GM12878 (cell line): ENCODE measurements around the gene LAMP1. TPM values are rescaled to one million over a fixed set of nuclear protein-coding genes. Genes with fewer than 3 reads are reported as not detected.

Source experiments
- ATAC-seq: fragments of 200-7000 bp; cut with Tn5 transposase; 3 replicates; pipeline ENCODE4 v1.9.1; 2020; ENCODE audit warnings: mild to moderate bottlenecking, moderate library complexity
- BruUV-seq: library from RNA; stranded (reverse); fragments of 400-500 nt; replicated peaks from 2 replicates; lab custom pipeline; 2021; lab: Mats Ljungman, UMichigan
- CTCF ChIA-PET: fragments of 300-600 bp; sonication (Branson Sonifier 250); formaldehyde crosslinking; extraction: SDS; loops from one replicate; lab custom pipeline; 2021; ENCODE audit warnings: inconsistent platforms; lab: Yijun Ruan, JAX
- POLR2A ChIA-PET: fragments of 350-600 bp; formaldehyde crosslinking; extraction: SDS; loops from one replicate; lab custom pipeline; 2021; ENCODE audit warnings: inconsistent platforms; lab: Charles Lee
- RAD21 ChIA-PET: fragments of 300-600 bp; sonication (Branson Sonifier 250); formaldehyde crosslinking; loops from one replicate; lab custom pipeline; 2023; ENCODE audit warnings: antibody characterized with exemption; ENCODE audit not compliant: unreplicated experiment; lab: Charles Lee
- SMC1A ChIA-PET: fragments of 300-600 bp; sonication (Branson Sonifier 250); formaldehyde crosslinking; loops from one replicate; lab custom pipeline; 2023; ENCODE audit not compliant: unreplicated experiment, uncharacterized antibody; lab: Charles Lee
- DNase-seq: peaks from one replicate; pipeline ENCODE4 v3.0.0-alpha.2; 2011; ENCODE audit warnings: low read depth, low spot score
- FAIRE-seq: peaks from 3 replicates; lab custom pipeline; 2011; peaks lifted over from hg19 to GRCh38; lab: Jason Lieb, UNC
- H2AFZ ChIP-seq: 2 replicates; pipeline ENCODE4 v1.6.0; 2011; ENCODE audit warnings: low read depth, low read length, control low read depth; ENCODE audit not compliant: control insufficient read depth
- H3K27ac ChIP-seq: 2 replicates; pipeline ENCODE4 v1.5.1; 2011; ENCODE audit warnings: control low read depth; ENCODE audit not compliant: control insufficient read depth, insufficient read depth
- H3K27me3 ChIP-seq, 2 experiments: replicated peaks in 1 of 2; 2 replicates each; pipeline versions ENCODE4 v1.6.0 to v1.6.1; 2011; ENCODE audit warnings: low read length in 1 of 2; ENCODE audit not compliant: control insufficient read depth in 2 of 2, insufficient read depth in 2 of 2
- H3K36me3 ChIP-seq, 2 experiments: 2 replicates each; pipeline ENCODE4 v1.5.1; 2011; ENCODE audit warnings: low read length in 1 of 2; ENCODE audit not compliant: control insufficient read depth in 2 of 2, insufficient read depth in 2 of 2
- H3K4me1 ChIP-seq: 2 replicates; pipeline ENCODE4 v1.6.1; 2011; ENCODE audit warnings: mild to moderate bottlenecking, low read length, moderate library complexity, mixed read lengths; ENCODE audit not compliant: control insufficient read depth, insufficient read depth
- H3K4me2 ChIP-seq: 2 replicates; pipeline ENCODE4 v1.6.0; 2011; ENCODE audit warnings: control low read depth; ENCODE audit not compliant: control insufficient read depth, insufficient read depth
- H3K4me3 ChIP-seq: fragments of 200-600 bp; sonication (generic); 2 replicates; pipeline ENCODE4 v1.5.1; 2016
- H3K79me2 ChIP-seq: 2 replicates; pipeline ENCODE4 v1.6.0; 2011; ENCODE audit warnings: low read length; ENCODE audit not compliant: control insufficient read depth, insufficient read depth
- H3K9ac ChIP-seq: 2 replicates; pipeline ENCODE4 v1.8.0; 2011; ENCODE audit warnings: low read length, control low read depth, mixed read lengths; ENCODE audit not compliant: control insufficient read depth, insufficient read depth
- H3K9me3 ChIP-seq: replicated peaks from 3 replicates; pipeline ENCODE4 v1.5.1; 2011; ENCODE audit warnings: mild to moderate bottlenecking, low read length; ENCODE audit not compliant: control insufficient read depth, insufficient read depth
- H4K20me1 ChIP-seq: 2 replicates; pipeline ENCODE4 v1.6.0; 2011; ENCODE audit not compliant: control insufficient read depth, insufficient read depth
- BHLHE40 ChIP-seq, 2 experiments: fragments of 450-650 bp in 1 of 2; IDR thresholded peaks; 2 replicates each; pipeline ENCODE4 v1.6.1; 2011 to 2017; ENCODE audit warnings: low read depth in 2 of 2, borderline replicate concordance in 1 of 2, improper control_type of control experiment in 1 of 2, low read length in 1 of 2, mild to moderate bottlenecking in 1 of 2
- BMI1 ChIP-seq: fragments of 450-650 bp; IDR thresholded peaks from 2 replicates; pipeline ENCODE4 v1.6.1; 2016; ENCODE audit warnings: mild to moderate bottlenecking, moderate library complexity, borderline replicate concordance
- CHD1 ChIP-seq: IDR thresholded peaks from 2 replicates; pipeline ENCODE4 v1.6.1; 2012; ENCODE audit warnings: low read depth, low read length, improper control_type of control experiment
- CREB1 ChIP-seq: IDR thresholded peaks from 2 replicates; pipeline ENCODE4 v1.6.1; 2012; ENCODE audit warnings: low read depth, mild to moderate bottlenecking, inconsistent platforms
- MXI1 ChIP-seq: fragments of 150-350 bp; IDR thresholded peaks from 2 replicates; pipeline ENCODE4 v1.6.1; 2011; ENCODE audit warnings: low read depth, mild to moderate bottlenecking, inconsistent platforms, low read length, improper control_type of control experiment
- MYC ChIP-seq: IDR thresholded peaks from 2 replicates; pipeline ENCODE4 v1.6.1; 2011; ENCODE audit warnings: mild to moderate bottlenecking, low read length, moderate library complexity, inconsistent platforms; ENCODE audit not compliant: insufficient read depth, insufficient replicate concordance, insufficient read length, severe bottlenecking
- RCOR1 ChIP-seq: conservative IDR thresholded peaks from 2 replicates; pipeline ENCODE4 v1.6.1; 2012; ENCODE audit warnings: low read depth, low read length, improper control_type of control experiment
- RUNX3 ChIP-seq: IDR thresholded peaks from 2 replicates; pipeline ENCODE4 v1.6.1; 2012; ENCODE audit warnings: low read length, inconsistent platforms
- SREBF1 ChIP-seq: IDR thresholded peaks from 2 replicates; pipeline ENCODE4 v1.6.1; 2012; ENCODE audit warnings: mild to moderate bottlenecking, low read length
- WRNIP1 ChIP-seq: IDR thresholded peaks from 2 replicates; pipeline ENCODE4 v1.6.1; 2011; ENCODE audit warnings: low read depth, low read length, improper control_type of control experiment, borderline replicate concordance
- ZNF24 ChIP-seq: fragments of 450-650 bp; IDR thresholded peaks from 2 replicates; pipeline ENCODE4 v1.6.1; 2017; ENCODE audit warnings: antibody characterized with exemption, mild to moderate bottlenecking
- WGBS: methylation state at CpG from one replicate; pipeline ENCODE4 v1.1.6; 2016; ENCODE audit warnings: low lambda C conversion rate; ENCODE audit not compliant: insufficient replicate concordance, insufficient coverage; ENCODE audit errors: missing lambda C conversion rate; 5-methylcytosine and 5-hydroxymethylcytosine counted together
- in situ Hi-C: fragments of 300-500 bp; cut with MboI; formaldehyde crosslinking; loops from 9 replicates; pipeline ENCODE4 v1.14.3; 2018; ENCODE audit warnings: mixed read lengths
- intact Hi-C: fragments of 100-400 bp; cut with micrococcal nuclease; formaldehyde crosslinking; loops from one replicate; pipeline ENCODE4 v1.14.2; 2022; ENCODE audit not compliant: unreplicated experiment
- polyA plus RNA-seq, 11 experiments: library from polyadenylated mRNA; depleted of rRNA in 4 of 11; unstranded in 6 of 11; stranded (reverse) in 5 of 11; fragments of >200 nt; fragmentation: Nextera tagmentation in 4 of 11; fragmentation: Illumina TruSeq in 1 of 11; extraction: Ambion mirVana in 4 of 11; extraction: Trizol in 1 of 11; gene quantifications; 1 replicate in 1 of 11; 2 replicates in 10 of 11; pipeline versions ENCODE4 v1.2.1 to v1.2.3, GENCODE V29; 2011 to 2016; ENCODE audit warnings: inconsistent platforms in 2 of 11, missing spikeins in 2 of 11, low read depth in 1 of 11
- total RNA-seq, 4 experiments: library from RNA; depleted of rRNA in 3 of 4; stranded (reverse); fragments of >200 nt in 3 of 4; fragmentation: Illumina TruSeq in 1 of 4; extraction: Trizol in 1 of 4; gene quantifications; 2 replicates each; pipeline versions ENCODE4 v1.2.1 to v1.2.3, GENCODE V29; 2013 to 2021
- TF ChIP-seq, protein P1 (sequence below): IDR thresholded peaks from 2 replicates; pipeline ENCODE4 v1.6.1; 2012; ENCODE audit warnings: low read length, inconsistent platforms
- TF ChIP-seq, protein P2 (sequence below): fragments of 150-350 bp; IDR thresholded peaks from 2 replicates; pipeline ENCODE4 v1.6.1; 2016; ENCODE audit warnings: low read depth, low read length
- TF ChIP-seq, protein P3 (sequence below): IDR thresholded peaks from 2 replicates; pipeline ENCODE4 v1.6.1; 2012; ENCODE audit warnings: low read depth, low read length, improper control_type of control experiment

LAMP1 gene
- total and polyA plus RNA-seq, 10 of the 15 experiments (the other 5 are each of a cell fraction or from before 2014, with no cell fraction given), result 2.5 to 83.0 (median 32.7) TPM

DNA sequence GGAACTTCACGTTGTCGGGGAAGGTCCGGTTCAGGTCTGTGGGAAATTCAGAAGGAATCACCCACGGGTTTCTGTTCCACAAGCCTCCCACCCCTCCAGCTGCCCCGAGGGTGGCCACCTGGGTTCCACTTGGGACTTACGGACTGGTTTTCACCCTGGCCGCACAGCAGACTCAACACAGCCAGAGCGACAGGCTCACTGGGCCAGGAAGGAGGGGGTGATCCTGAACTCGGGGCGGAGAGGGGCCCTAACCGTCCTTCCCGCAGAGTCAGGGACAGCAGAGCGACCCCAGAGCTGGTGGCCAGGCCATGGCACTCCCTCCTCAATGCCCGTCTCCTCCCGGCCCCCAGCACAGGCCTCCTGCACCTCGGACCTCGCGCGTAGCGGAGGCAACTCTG is 53.9 kb downstream of the LAMP1 start:
- SMC1A ChIA-PET, result no interaction called here
- no peak overlapping the region for H2AFZ ChIP-seq

DNA sequence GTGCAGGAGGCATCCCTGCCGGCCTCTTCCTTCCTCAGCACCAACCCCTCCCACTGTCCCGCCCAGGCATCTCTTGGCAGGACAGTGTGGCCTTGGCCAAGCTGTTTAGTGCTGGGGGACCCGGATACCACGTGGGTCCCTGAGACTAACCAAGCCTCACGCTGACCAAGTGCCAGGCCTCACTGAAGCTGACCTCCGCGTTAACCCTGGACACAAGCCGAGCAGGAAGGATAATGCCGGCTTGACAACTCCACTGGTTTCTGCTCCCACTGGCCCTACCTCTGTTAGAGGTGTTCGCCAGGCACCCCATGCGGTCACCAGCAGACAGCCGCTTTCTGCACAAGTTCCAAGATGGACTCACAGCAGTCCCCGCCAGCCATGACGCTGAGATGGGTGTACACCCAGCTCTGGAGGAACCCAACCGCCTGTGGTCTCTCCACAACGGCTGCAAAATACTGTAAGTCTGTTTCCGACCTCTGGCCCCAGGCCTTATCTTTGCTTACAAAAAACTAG is 54.5 kb downstream of the LAMP1 start:
- CTCF ChIA-PET, result no interaction called here
- Histone ChIP-seq H3K36me3 (no peaks in the 10 kb centered on the region), H3K9me3 (no peaks in the 10 kb centered on the region; the same call in 2 of the 3 replicates), H3K27me3 (no peaks in the 10 kb centered on the region), H3K4me2 (no peak overlapping the region), H3K27ac (no peak overlapping the region), H3K9ac (no peak overlapping the region), H2AFZ (no peak overlapping the region), H4K20me1 (no peaks in the 10 kb centered on the region), H3K4me1 (no peaks in the 10 kb centered on the region), H3K79me2 (no peaks in the 10 kb centered on the region), H3K4me3 (no peak overlapping the region)
- intact Hi-C loops, result no loop called here
- SMC1A ChIA-PET, result interaction anchor here (0.5 kb wide), 1 partner anchor 27 kb away, joined by 3 read pairs; no protein-coding TSS in a partner anchor
- 37% methylated on average over 17 of the region's 17 CpGs for WGBS
- DNase-seq (no peak), FAIRE-seq (no peak), ATAC-seq (no peak)
- POLR2A ChIA-PET, result no interaction called here
- no TSS peak for BruUV-seq
- RAD21 ChIA-PET, result no interaction called here
- in situ Hi-C loops, result no loop called here
- TF ChIP-seq, protein P1, sequence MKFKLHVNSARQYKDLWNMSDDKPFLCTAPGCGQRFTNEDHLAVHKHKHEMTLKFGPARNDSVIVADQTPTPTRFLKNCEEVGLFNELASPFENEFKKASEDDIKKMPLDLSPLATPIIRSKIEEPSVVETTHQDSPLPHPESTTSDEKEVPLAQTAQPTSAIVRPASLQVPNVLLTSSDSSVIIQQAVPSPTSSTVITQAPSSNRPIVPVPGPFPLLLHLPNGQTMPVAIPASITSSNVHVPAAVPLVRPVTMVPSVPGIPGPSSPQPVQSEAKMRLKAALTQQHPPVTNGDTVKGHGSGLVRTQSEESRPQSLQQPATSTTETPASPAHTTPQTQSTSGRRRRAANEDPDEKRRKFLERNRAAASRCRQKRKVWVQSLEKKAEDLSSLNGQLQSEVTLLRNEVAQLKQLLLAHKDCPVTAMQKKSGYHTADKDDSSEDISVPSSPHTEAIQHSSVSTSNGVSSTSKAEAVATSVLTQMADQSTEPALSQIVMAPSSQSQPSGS, result no peak
- TF ChIP-seq RCOR1 (no peak), RUNX3 (no peak), MXI1 (no peak), CHD1 (no peak), CREB1 (no peak)
- TF ChIP-seq, protein P2, sequence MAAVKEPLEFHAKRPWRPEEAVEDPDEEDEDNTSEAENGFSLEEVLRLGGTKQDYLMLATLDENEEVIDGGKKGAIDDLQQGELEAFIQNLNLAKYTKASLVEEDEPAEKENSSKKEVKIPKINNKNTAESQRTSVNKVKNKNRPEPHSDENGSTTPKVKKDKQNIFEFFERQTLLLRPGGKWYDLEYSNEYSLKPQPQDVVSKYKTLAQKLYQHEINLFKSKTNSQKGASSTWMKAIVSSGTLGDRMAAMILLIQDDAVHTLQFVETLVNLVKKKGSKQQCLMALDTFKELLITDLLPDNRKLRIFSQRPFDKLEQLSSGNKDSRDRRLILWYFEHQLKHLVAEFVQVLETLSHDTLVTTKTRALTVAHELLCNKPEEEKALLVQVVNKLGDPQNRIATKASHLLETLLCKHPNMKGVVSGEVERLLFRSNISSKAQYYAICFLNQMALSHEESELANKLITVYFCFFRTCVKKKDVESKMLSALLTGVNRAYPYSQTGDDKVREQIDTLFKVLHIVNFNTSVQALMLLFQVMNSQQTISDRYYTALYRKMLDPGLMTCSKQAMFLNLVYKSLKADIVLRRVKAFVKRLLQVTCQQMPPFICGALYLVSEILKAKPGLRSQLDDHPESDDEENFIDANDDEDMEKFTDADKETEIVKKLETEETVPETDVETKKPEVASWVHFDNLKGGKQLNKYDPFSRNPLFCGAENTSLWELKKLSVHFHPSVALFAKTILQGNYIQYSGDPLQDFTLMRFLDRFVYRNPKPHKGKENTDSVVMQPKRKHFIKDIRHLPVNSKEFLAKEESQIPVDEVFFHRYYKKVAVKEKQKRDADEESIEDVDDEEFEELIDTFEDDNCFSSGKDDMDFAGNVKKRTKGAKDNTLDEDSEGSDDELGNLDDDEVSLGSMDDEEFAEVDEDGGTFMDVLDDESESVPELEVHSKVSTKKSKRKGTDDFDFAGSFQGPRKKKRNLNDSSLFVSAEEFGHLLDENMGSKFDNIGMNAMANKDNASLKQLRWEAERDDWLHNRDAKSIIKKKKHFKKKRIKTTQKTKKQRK, result no peak

More for the DNA sequence above, 53.9 kb downstream of the LAMP1 start:
- in situ Hi-C loops (no loop called here), intact Hi-C loops (no loop called here)
- Histone ChIP-seq H4K20me1 (no peaks in the 10 kb centered on the region), H3K27ac (no peak overlapping the region), H3K27me3 (no peaks in the 10 kb centered on the region), H3K4me1 (no peaks in the 10 kb centered on the region), H3K4me2 (no peak overlapping the region), H3K9ac (no peak overlapping the region), H3K36me3 (no peaks in the 10 kb centered on the region), H3K79me2 (no peaks in the 10 kb centered on the region), H3K9me3 (no peaks in the 10 kb centered on the region; the same call in 2 of the 3 replicates), H3K4me3 (no peak overlapping the region)
- no peak for DNase-seq
- BruUV-seq, result no TSS peak
- CTCF ChIA-PET, result no interaction called here
- POLR2A ChIA-PET, result no interaction called here
- no peak for ATAC-seq
- RAD21 ChIA-PET, result no interaction called here
- 65% methylated on average over 20 of the region's 20 CpGs for WGBS
- no peak for TF ChIP-seq BMI1
- TF ChIP-seq MYC, result no peak
- TF ChIP-seq SREBF1, result no peak
- no peak for TF ChIP-seq BHLHE40 (IDR thresholded peaks at IDR 0.05; ENCODE audit: borderline replicate concordance in 1 of 2, low read depth in 2 of 2, low read length in 1 of 2)
- TF ChIP-seq WRNIP1, result no peak
- TF ChIP-seq ZNF24, result no peak
- TF ChIP-seq, protein P3, sequence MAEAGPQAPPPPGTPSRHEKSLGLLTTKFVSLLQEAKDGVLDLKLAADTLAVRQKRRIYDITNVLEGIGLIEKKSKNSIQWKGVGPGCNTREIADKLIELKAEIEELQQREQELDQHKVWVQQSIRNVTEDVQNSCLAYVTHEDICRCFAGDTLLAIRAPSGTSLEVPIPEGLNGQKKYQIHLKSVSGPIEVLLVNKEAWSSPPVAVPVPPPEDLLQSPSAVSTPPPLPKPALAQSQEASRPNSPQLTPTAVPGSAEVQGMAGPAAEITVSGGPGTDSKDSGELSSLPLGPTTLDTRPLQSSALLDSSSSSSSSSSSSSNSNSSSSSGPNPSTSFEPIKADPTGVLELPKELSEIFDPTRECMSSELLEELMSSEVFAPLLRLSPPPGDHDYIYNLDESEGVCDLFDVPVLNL, result no peak
- no peak for FAIRE-seq
